GM04503 (cell line): ENCODE data around the gene IRF7.

Experiments used
- DNase-seq: peaks from one replicate; pipeline ENCODE4 v3.0.0-alpha.2; 2012; ENCODE audit warnings: low read depth

IRF7 gene

GRCh38 chr11:563812-564578 lies 51.8 kb downstream of the IRF7 start:
- DNase-seq = no peak

- DNase-seq = no peak
Observed at GRCh38 chr11:563066-563811, 52.5 kb downstream of the IRF7 start.
